Smooth muscle cell (in vitro differentiated cells): ENCODE measurements around the gene CMTM7. TPM values are rescaled to one million over a fixed set of nuclear protein-coding genes. Genes with fewer than 3 reads are reported as not detected.

Experiments
- DNase-seq: peaks from one replicate; lab custom pipeline; 2025; ENCODE audit not compliant: unreplicated experiment; lab: John Stamatoyannopoulos, UW
- H2AFZ ChIP-seq: fragments of 200-600 bp; sonication (generic); 2 replicates; pipeline ENCODE4 v1.6.0; 2016; ENCODE audit warnings: antibody characterized with exemption, low read depth, mild to moderate bottlenecking
- H3F3A ChIP-seq: fragments of 200-600 bp; sonication (generic); 2 replicates; pipeline ENCODE4 v1.6.0; 2017; ENCODE audit warnings: antibody characterized with exemption, low read depth
- H3K27ac ChIP-seq: fragments of 200-600 bp; sonication (generic); 2 replicates; pipeline ENCODE4 v1.5.1; 2016; ENCODE audit warnings: low read depth, mild to moderate bottlenecking
- H3K27me3 ChIP-seq: fragments of 200-600 bp; sonication (generic); 2 replicates; pipeline ENCODE4 v1.6.1; 2016; ENCODE audit warnings: low read depth, mild to moderate bottlenecking
- H3K36me3 ChIP-seq: fragments of 200-600 bp; sonication (generic); 2 replicates; pipeline ENCODE4 v1.5.1; 2016; ENCODE audit warnings: low read depth
- H3K4me1 ChIP-seq: fragments of 200-600 bp; sonication (generic); 2 replicates; pipeline ENCODE4 v1.5.1; 2016; ENCODE audit warnings: low read depth
- H3K4me2 ChIP-seq: fragments of 200-600 bp; sonication (generic); 2 replicates; pipeline ENCODE4 v1.6.0; 2016; ENCODE audit warnings: mild to moderate bottlenecking
- H3K4me3 ChIP-seq: fragments of 200-600 bp; sonication (generic); 2 replicates; pipeline ENCODE4 v1.5.1; 2016; ENCODE audit warnings: mild to moderate bottlenecking
- H3K79me2 ChIP-seq: fragments of 200-600 bp; sonication (generic); 2 replicates; pipeline ENCODE4 v1.6.0; 2016; ENCODE audit warnings: low read depth, mild to moderate bottlenecking
- H3K9ac ChIP-seq: fragments of 200-600 bp; sonication (generic); 2 replicates; pipeline ENCODE4 v1.6.0; 2016; ENCODE audit warnings: low read depth
- H3K9me3 ChIP-seq: fragments of 200-600 bp; sonication (generic); replicated peaks from 2 replicates; pipeline ENCODE4 v1.5.1; 2016; ENCODE audit warnings: low read depth
- H4K20me1 ChIP-seq: fragments of 200-600 bp; sonication (generic); 2 replicates; pipeline ENCODE4 v1.6.0; 2016; ENCODE audit warnings: low read depth
- WGBS: methylation state at CpG from one replicate; pipeline ENCODE4 v1.1.7; 2016; ENCODE audit warnings: low lambda C conversion rate; 5-methylcytosine and 5-hydroxymethylcytosine counted together
- polyA plus RNA-seq: library from polyadenylated mRNA; unstranded; fragments of >200 nt; fragmentation: Nextera tagmentation; extraction: Ambion mirVana; gene quantifications from 2 replicates; pipeline ENCODE4 v1.2.1, GENCODE V29; 2016
- total RNA-seq: library from RNA; depleted of rRNA; stranded (reverse); fragments of >200 nt; gene quantifications from 2 replicates; pipeline ENCODE4 v1.2.3, GENCODE V29; 2014
- TF ChIP-seq, protein P1 (sequence below): fragments of 200-600 bp; sonication (generic); IDR thresholded peaks from 2 replicates; pipeline ENCODE4 v1.5.1; 2017; ENCODE audit warnings: borderline replicate concordance, mild to moderate bottlenecking, antibody characterized with exemption; ENCODE audit not compliant: insufficient read depth, poor library complexity, severe bottlenecking

Gene CMTM7
- total and polyA plus RNA-seq, 2 experiments from 2014 or later = 23.4 to 43.1 TPM

DNA sequence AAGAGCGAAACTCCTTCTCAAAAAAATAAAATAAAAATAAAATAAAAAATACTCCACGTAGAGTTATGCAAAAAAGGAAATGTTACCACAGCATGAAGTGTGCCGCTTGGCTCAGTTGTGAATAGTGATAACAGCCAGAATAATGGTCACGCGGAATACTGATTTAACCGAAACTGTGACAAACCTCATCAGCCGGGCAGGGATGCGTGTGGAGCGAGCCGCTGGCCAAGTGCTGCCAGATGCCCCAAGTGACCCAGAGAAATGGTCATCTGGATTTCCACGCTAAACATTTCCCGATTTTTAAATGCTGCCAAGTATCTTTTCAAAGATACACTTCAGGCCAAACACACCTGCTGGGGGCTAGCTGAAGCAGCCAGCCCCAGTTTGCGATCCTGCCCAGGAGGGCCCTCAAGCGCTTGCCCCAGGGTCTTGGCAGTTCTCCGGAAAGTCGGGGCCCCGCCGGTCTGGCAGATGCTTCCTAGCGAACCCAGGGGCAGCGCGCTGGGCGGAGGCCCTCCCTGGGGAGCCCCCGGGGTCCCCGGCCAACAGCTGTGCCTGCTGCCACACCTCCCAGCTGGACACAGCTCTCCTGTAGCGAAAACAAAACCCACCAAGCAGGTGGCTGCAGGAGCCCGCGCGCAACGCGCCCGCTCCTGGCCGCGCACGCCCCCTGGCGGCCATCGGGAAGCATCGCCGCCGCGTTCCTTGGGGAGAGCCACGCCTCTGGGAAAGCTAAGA, 75.8 kb downstream of the CMTM7 start:
- no peak overlapping the region for H3K27ac ChIP-seq
- no peaks in the 10 kb centered on the region for H3K79me2 ChIP-seq
- DNase-seq = peak; percentile 29
- H3K4me2 ChIP-seq = peak overlapping the region; percentile 66
- no peaks in the 10 kb centered on the region for H3K4me1 ChIP-seq
- WGBS = 43% methylated on average over 40 of the region's 41 CpGs
- H3F3A ChIP-seq = no peaks in the 10 kb centered on the region
- peaks cover 46% of the 10 kb centered on the region for H4K20me1 ChIP-seq
- H3K9ac ChIP-seq = no peak overlapping the region
- peak overlapping the region; percentile 15 for H3K4me3 ChIP-seq
- no peaks in the 10 kb centered on the region for H3K9me3 ChIP-seq
- H3K27me3 ChIP-seq = no peaks in the 10 kb centered on the region
- no peak overlapping the region for H2AFZ ChIP-seq
- TF ChIP-seq, protein P1, sequence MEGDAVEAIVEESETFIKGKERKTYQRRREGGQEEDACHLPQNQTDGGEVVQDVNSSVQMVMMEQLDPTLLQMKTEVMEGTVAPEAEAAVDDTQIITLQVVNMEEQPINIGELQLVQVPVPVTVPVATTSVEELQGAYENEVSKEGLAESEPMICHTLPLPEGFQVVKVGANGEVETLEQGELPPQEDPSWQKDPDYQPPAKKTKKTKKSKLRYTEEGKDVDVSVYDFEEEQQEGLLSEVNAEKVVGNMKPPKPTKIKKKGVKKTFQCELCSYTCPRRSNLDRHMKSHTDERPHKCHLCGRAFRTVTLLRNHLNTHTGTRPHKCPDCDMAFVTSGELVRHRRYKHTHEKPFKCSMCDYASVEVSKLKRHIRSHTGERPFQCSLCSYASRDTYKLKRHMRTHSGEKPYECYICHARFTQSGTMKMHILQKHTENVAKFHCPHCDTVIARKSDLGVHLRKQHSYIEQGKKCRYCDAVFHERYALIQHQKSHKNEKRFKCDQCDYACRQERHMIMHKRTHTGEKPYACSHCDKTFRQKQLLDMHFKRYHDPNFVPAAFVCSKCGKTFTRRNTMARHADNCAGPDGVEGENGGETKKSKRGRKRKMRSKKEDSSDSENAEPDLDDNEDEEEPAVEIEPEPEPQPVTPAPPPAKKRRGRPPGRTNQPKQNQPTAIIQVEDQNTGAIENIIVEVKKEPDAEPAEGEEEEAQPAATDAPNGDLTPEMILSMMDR = peak; percentile 99
- no peaks in the 10 kb centered on the region for H3K36me3 ChIP-seq

DNA sequence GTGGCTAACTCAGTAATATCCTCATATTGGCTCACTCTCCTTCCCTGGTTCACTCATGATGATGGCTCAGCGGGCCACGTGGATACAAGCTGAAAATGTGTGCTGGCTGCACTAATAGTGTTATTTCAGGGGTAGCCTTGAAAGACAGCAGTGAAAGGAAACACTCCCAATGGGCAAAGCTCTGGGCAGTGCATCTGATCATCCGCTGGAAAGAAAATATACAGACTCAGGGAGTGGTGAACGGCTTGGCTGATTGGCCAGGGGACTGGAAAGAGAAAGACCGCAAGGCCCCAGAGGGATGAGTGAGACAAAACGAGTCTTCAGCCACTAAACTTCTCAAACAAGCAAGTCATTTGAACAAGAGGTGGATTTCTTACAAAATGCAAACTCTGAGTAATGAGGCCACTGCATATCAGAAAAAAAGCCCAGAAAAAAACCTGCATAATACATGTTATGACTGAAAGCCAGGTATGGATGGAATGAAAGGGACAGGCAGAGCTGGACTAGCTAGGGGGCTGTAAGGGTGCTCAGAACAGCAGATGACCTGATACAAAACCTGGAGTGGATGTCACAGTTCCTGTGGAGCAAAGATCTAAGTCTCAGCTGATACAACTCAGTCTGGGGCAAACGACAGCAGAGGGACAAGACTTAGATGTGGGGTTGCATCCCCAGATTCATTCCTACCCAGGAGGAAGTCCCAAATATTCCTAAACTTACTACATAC, 77.7 kb downstream of the CMTM7 start:
- H3K9ac ChIP-seq = no peak overlapping the region
- H4K20me1 ChIP-seq = peaks cover 64% of the 10 kb centered on the region
- no peak overlapping the region for H3K4me2 ChIP-seq
- WGBS = 92% methylated on average over 7 of the region's 7 CpGs
- no peaks in the 10 kb centered on the region for H3K36me3 ChIP-seq
- no peak overlapping the region for H2AFZ ChIP-seq
- no peaks in the 10 kb centered on the region for H3K27me3 ChIP-seq
- H3K79me2 ChIP-seq = no peaks in the 10 kb centered on the region
- no peak overlapping the region for H3K27ac ChIP-seq
- TF ChIP-seq, protein P1 = no peak
- H3K9me3 ChIP-seq = no peaks in the 10 kb centered on the region
- no peak for DNase-seq
- H3K4me1 ChIP-seq = no peaks in the 10 kb centered on the region
- no peak overlapping the region for H3K4me3 ChIP-seq
- no peaks in the 10 kb centered on the region for H3F3A ChIP-seq

DNA sequence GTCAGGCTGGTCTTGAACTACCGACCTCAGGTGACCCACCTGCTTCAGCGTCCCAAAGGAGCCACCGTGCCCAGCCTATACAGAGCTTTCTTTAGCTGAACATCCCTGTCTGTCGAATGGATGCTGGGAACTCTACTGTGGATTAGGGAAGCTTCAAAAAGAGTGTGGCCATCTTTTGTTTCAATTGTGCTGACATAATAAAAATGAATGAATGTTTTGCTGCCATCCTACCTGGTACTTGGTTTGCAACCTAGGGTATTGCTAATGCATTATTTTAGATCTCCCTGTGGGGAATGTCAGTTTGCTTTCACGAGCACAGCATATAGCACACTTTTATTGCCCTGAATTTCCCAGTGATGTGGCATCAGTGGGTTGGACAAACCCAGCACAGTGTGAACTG, 78.7 kb downstream of the CMTM7 start:
- 97% methylated on average over 5 of the region's 5 CpGs for WGBS
- Histone ChIP-seq H4K20me1 (peaks cover 73% of the 10 kb centered on the region), H3K4me3 (no peak overlapping the region), H3K4me2 (no peak overlapping the region), H3K36me3 (no peaks in the 10 kb centered on the region), H3K9me3 (no peaks in the 10 kb centered on the region), H3K27ac (no peak overlapping the region), H3F3A (no peaks in the 10 kb centered on the region), H3K27me3 (no peaks in the 10 kb centered on the region), H3K9ac (no peak overlapping the region), H3K79me2 (no peaks in the 10 kb centered on the region), H2AFZ (no peak overlapping the region), H3K4me1 (no peaks in the 10 kb centered on the region)
- TF ChIP-seq, protein P1 = no peak
- no peak for DNase-seq
